Mesenchymal stem cell (in vitro differentiated cells and primary cell): ENCODE data around the gene PTPRG.

ENCODE experiments used
- DNase-seq: peaks from one replicate; pipeline ENCODE4 v3.0.0-alpha.2; 2013
- H2AFZ ChIP-seq: one replicate; pipeline ENCODE4 v1.6.1; 2013; ENCODE audit warnings: low read depth, mild to moderate bottlenecking, control low read depth, inconsistent platforms, low read length, moderate library complexity
- H2AK5ac ChIP-seq: 2 replicates; pipeline ENCODE4 v1.6.1; 2013; ENCODE audit warnings: low read length, moderate library complexity, mild to moderate bottlenecking, inconsistent platforms; ENCODE audit not compliant: severe bottlenecking
- H2BK120ac ChIP-seq: one replicate; pipeline ENCODE4 v1.6.1; 2013; ENCODE audit warnings: low read depth, mild to moderate bottlenecking, inconsistent platforms, low read length, moderate library complexity
- H2BK12ac ChIP-seq, 2 experiments: one replicate each; pipeline ENCODE4 v1.6.1; 2013; ENCODE audit warnings: inconsistent platforms in 2 of 2, low read length in 2 of 2, mild to moderate bottlenecking in 2 of 2, moderate library complexity in 2 of 2, control low read depth in 1 of 2
- H2BK15ac ChIP-seq: one replicate; pipeline ENCODE4 v1.6.1; 2013; ENCODE audit warnings: mild to moderate bottlenecking, low read depth, inconsistent platforms; ENCODE audit not compliant: poor library complexity, severe bottlenecking
- H2BK5ac ChIP-seq: 2 replicates; pipeline ENCODE4 v1.6.1; 2013; ENCODE audit warnings: low read depth, mild to moderate bottlenecking, low read length, control low read depth, inconsistent platforms; ENCODE audit not compliant: poor library complexity, severe bottlenecking
- H3K14ac ChIP-seq, 2 experiments: one replicate each; pipeline ENCODE4 v1.6.1; 2013; ENCODE audit warnings: inconsistent platforms in 2 of 2, low read length in 2 of 2, control low read depth in 1 of 2, mild to moderate bottlenecking in 1 of 2, moderate library complexity in 1 of 2
- H3K18ac ChIP-seq, 2 experiments: one replicate each; pipeline ENCODE4 v1.6.1; 2013; ENCODE audit warnings: inconsistent platforms in 2 of 2, low read length in 2 of 2, control low read depth in 1 of 2, low read depth in 1 of 2, mild to moderate bottlenecking in 1 of 2
- H3K23ac ChIP-seq, 2 experiments: one replicate each; pipeline ENCODE4 v1.6.1; 2013; ENCODE audit warnings: inconsistent platforms in 2 of 2, low read length in 2 of 2, mild to moderate bottlenecking in 2 of 2, moderate library complexity in 2 of 2, control low read depth in 1 of 2
- H3K27ac ChIP-seq: 2 replicates; pipeline ENCODE4 v1.5.1; 2013; ENCODE audit warnings: mild to moderate bottlenecking, moderate library complexity, low read length, control low read depth, inconsistent platforms; ENCODE audit not compliant: poor library complexity, severe bottlenecking
- H3K27me3 ChIP-seq, 2 experiments: 2 replicates each; pipeline versions ENCODE4 v1.6.1 to v1.7.0; 2013; ENCODE audit warnings: low read length in 2 of 2, mild to moderate bottlenecking in 2 of 2, moderate library complexity in 2 of 2, control low read depth in 1 of 2, inconsistent platforms in 1 of 2; ENCODE audit not compliant: control insufficient read depth in 1 of 2, insufficient read depth in 1 of 2
- H3K36me3 ChIP-seq, 2 experiments: 2 replicates each; pipeline versions ENCODE4 v1.6.1 to v1.7.0; 2013; ENCODE audit warnings: low read length in 2 of 2, control low read depth in 1 of 2, inconsistent platforms in 1 of 2, low read depth in 1 of 2, mild to moderate bottlenecking in 1 of 2; ENCODE audit not compliant: insufficient read depth in 2 of 2, control insufficient read depth in 1 of 2
- H3K4ac ChIP-seq, 2 experiments: one replicate each; pipeline ENCODE4 v1.6.1; 2013; ENCODE audit warnings: inconsistent platforms in 2 of 2, low read length in 2 of 2, mild to moderate bottlenecking in 2 of 2, moderate library complexity in 2 of 2, control low read depth in 1 of 2, low read depth in 1 of 2
- H3K4me1 ChIP-seq: 2 replicates; pipeline ENCODE4 v1.6.1; 2013; ENCODE audit warnings: low read depth, low read length, control low read depth; ENCODE audit not compliant: control insufficient read depth, insufficient read depth
- H3K4me2 ChIP-seq: 2 replicates; pipeline ENCODE4 v1.6.1; 2013; ENCODE audit warnings: low read length, mild to moderate bottlenecking, inconsistent platforms; ENCODE audit not compliant: poor library complexity, severe bottlenecking
- H3K4me3 ChIP-seq, 2 experiments: 2 replicates each; pipeline versions ENCODE4 v1.5.1 to v1.7.0; 2013; ENCODE audit warnings: low read length in 2 of 2, mild to moderate bottlenecking in 2 of 2, control low read depth in 1 of 2, low read depth in 1 of 2; ENCODE audit not compliant: insufficient read depth in 1 of 2
- H3K79me1 ChIP-seq: replicated peaks from 2 replicates; pipeline ENCODE4 v1.6.1; 2013; ENCODE audit warnings: mild to moderate bottlenecking, control low read depth, low read length, inconsistent platforms; ENCODE audit not compliant: poor library complexity, severe bottlenecking
- H3K9ac ChIP-seq: 2 replicates; pipeline ENCODE4 v1.7.0; 2013; ENCODE audit warnings: mild to moderate bottlenecking, low read length, moderate library complexity
- H3K9me3 ChIP-seq: 2 replicates; pipeline ENCODE4 v1.7.0; 2013; ENCODE audit warnings: mild to moderate bottlenecking, low read length; ENCODE audit not compliant: control insufficient read depth
- H4K8ac ChIP-seq: one replicate; pipeline ENCODE4 v1.6.1; 2013; ENCODE audit warnings: inconsistent platforms, mild to moderate bottlenecking, low read length, moderate library complexity
- H4K91ac ChIP-seq: one replicate; pipeline ENCODE4 v1.6.1; 2013; ENCODE audit warnings: mild to moderate bottlenecking, low read length, inconsistent platforms
- WGBS: methylation state at CpG from one replicate; pipeline ENCODE4 v1.1.7; 2013; ENCODE audit warnings: mixed read lengths; 5-methylcytosine and 5-hydroxymethylcytosine counted together

PTPRG gene

GRCh38 chr3:62003835-62004234 lies 442.5 kb downstream of the PTPRG start:
- WGBS, result no CpG with 5 or more reads among the region's 1 CpG
- H4K8ac ChIP-seq, result no peak overlapping the region
- H2AFZ ChIP-seq, result no peak overlapping the region
- peaks cover 2 to 23% of the 10 kb centered on the region in 2 experiments for H3K36me3 ChIP-seq
- H2BK12ac ChIP-seq, result no peak overlapping the region
- H3K79me1 ChIP-seq, result peaks cover 11% of the 10 kb centered on the region
- no peak overlapping the region for H2BK120ac ChIP-seq
- no peak overlapping the region for H3K4ac ChIP-seq
- no peak overlapping the region for H3K4me3 ChIP-seq
- no peak overlapping the region for H3K27ac ChIP-seq
- DNase-seq, result no peak
- no peak overlapping the region for H3K18ac ChIP-seq
- no peak overlapping the region for H2AK5ac ChIP-seq
- H3K14ac ChIP-seq, result no peak overlapping the region
- no peak overlapping the region for H3K9ac ChIP-seq
- H4K91ac ChIP-seq, result no peak overlapping the region
- H3K9me3 ChIP-seq, result no peaks in the 10 kb centered on the region
- no peak overlapping the region for H3K23ac ChIP-seq
- H3K4me2 ChIP-seq, result no peak overlapping the region
- H3K27me3 ChIP-seq, result no peaks in the 10 kb centered on the region
- no peak overlapping the region for H2BK5ac ChIP-seq
- H2BK15ac ChIP-seq, result no peak overlapping the region
- peaks cover 1% of the 10 kb centered on the region for H3K4me1 ChIP-seq

GRCh38 chr3:62007036-62007435 lies 445.7 kb downstream of the PTPRG start:
- 68% methylated on average over 2 of the region's 3 CpGs for WGBS
- H3K27me3 ChIP-seq, result no peaks in the 10 kb centered on the region

GRCh38 chr3:62010989-62011388 lies 449.6 kb downstream of the PTPRG start:
- Histone ChIP-seq H3K79me1 (peaks cover 12% of the 10 kb centered on the region), H3K14ac (no peak overlapping the region), H3K4me1 (no peaks in the 10 kb centered on the region), H3K23ac (no peak overlapping the region), H2BK5ac (no peak overlapping the region), H3K27ac (no peak overlapping the region), H3K9ac (no peak overlapping the region), H2BK12ac (no peak overlapping the region), H2AK5ac (no peak overlapping the region), H3K36me3 (peaks cover 0 to 7% of the 10 kb centered on the region in 2 experiments), H4K91ac (no peak overlapping the region), H2BK120ac (no peak overlapping the region), H3K27me3 (no peaks in the 10 kb centered on the region), H2BK15ac (no peak overlapping the region), H3K18ac (no peak overlapping the region), H2AFZ (no peak overlapping the region), H3K4me3 (no peak overlapping the region), H3K9me3 (no peaks in the 10 kb centered on the region), H3K4ac (no peak overlapping the region), H4K8ac (no peak overlapping the region), H3K4me2 (no peak overlapping the region)
- no peak for DNase-seq
- WGBS, result 94% methylated on average over 9 of the region's 9 CpGs

More at GRCh38 chr3:62007036-62007435, 445.7 kb downstream of the PTPRG start:
- H3K4me3 ChIP-seq, result no peak overlapping the region
- H2BK120ac ChIP-seq, result no peak overlapping the region
- no peak overlapping the region for H2BK5ac ChIP-seq
- H3K36me3 ChIP-seq, result peaks cover 0 to 30% of the 10 kb centered on the region in 2 experiments
- no peak overlapping the region for H3K4me2 ChIP-seq
- no peak overlapping the region for H3K9ac ChIP-seq
- no peak overlapping the region for H3K4ac ChIP-seq
- H3K79me1 ChIP-seq, result peaks cover 6% of the 10 kb centered on the region
- H2AFZ ChIP-seq, result no peak overlapping the region
- H3K9me3 ChIP-seq, result no peaks in the 10 kb centered on the region
- H2BK15ac ChIP-seq, result no peak overlapping the region
- no peak for DNase-seq
- no peak overlapping the region for H3K14ac ChIP-seq
- peaks cover 1% of the 10 kb centered on the region for H3K4me1 ChIP-seq
- no peak overlapping the region for H2BK12ac ChIP-seq
- no peak overlapping the region for H3K23ac ChIP-seq
- H2AK5ac ChIP-seq, result no peak overlapping the region
- no peak overlapping the region for H4K91ac ChIP-seq
- no peak overlapping the region for H3K27ac ChIP-seq
- H3K18ac ChIP-seq, result no peak overlapping the region
- no peak overlapping the region for H4K8ac ChIP-seq

GRCh38 chr3:62011666-62012065 lies 450.3 kb downstream of the PTPRG start:
- H3K36me3 ChIP-seq, result peaks cover 0 to 7% of the 10 kb centered on the region in 2 experiments
- no peak overlapping the region for H3K23ac ChIP-seq
- H3K18ac ChIP-seq, result no peak overlapping the region
- 96% methylated on average over 5 of the region's 5 CpGs for WGBS
- H2AK5ac ChIP-seq, result no peak overlapping the region
- H3K9me3 ChIP-seq, result no peaks in the 10 kb centered on the region
- H3K4me1 ChIP-seq, result no peaks in the 10 kb centered on the region
- no peaks in the 10 kb centered on the region for H3K27me3 ChIP-seq
- no peak overlapping the region for H3K4ac ChIP-seq
- no peak overlapping the region for H3K4me2 ChIP-seq
- no peak overlapping the region for H4K91ac ChIP-seq
- no peak for DNase-seq
- H2BK5ac ChIP-seq, result no peak overlapping the region
- peaks cover 12% of the 10 kb centered on the region for H3K79me1 ChIP-seq
- no peak overlapping the region for H2BK15ac ChIP-seq
- no peak overlapping the region for H2BK12ac ChIP-seq
- H3K4me3 ChIP-seq, result no peak overlapping the region
- no peak overlapping the region for H3K27ac ChIP-seq
- no peak overlapping the region for H2AFZ ChIP-seq
- no peak overlapping the region for H3K9ac ChIP-seq
- no peak overlapping the region for H3K14ac ChIP-seq
- no peak overlapping the region for H4K8ac ChIP-seq
- H2BK120ac ChIP-seq, result no peak overlapping the region
